GM19238 (cell line): ENCODE measurements around the gene COPS7A.
"Not testable (repeated sequence)": the region's sequence is repeated elsewhere in the genome, so short reads cannot be mapped to it uniquely, and the experiment has no call there.

Experiments used
- DNase-seq: peaks from one replicate; pipeline ENCODE4 v3.0.0; 2011; ENCODE audit warnings: low spot score; ENCODE audit not compliant: insufficient read length

COPS7A gene

GRCh38 chr12:6701078-6701768, 22.6 kb upstream of the COPS7A start:
- DNase-seq = no peak

GRCh38 chr12:6703631-6704030, 20.2 kb upstream of the COPS7A start:
- DNase-seq = no peak

DNA sequence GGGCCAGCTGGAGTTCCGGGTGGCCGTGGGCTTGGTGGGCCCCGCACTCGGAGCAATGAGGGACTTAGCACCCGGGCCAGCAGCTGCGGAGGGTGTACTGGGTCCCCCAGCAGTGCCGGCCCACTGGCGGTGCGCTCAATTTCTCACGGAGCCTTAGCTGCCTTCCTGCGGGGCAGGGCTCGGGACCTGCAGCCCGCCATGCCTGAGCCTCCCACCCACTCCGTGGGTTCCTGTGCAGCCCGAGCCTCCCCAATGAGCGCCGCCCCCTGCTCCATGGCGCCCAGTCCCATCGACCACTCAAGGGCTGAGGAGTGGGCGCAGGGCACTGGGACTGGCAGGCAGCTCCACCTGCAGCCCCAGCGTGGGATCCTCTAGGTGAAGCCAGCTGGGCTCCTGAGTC, 15.5 kb upstream of the COPS7A start:
- DNase-seq = not testable (repeated sequence)

DNA sequence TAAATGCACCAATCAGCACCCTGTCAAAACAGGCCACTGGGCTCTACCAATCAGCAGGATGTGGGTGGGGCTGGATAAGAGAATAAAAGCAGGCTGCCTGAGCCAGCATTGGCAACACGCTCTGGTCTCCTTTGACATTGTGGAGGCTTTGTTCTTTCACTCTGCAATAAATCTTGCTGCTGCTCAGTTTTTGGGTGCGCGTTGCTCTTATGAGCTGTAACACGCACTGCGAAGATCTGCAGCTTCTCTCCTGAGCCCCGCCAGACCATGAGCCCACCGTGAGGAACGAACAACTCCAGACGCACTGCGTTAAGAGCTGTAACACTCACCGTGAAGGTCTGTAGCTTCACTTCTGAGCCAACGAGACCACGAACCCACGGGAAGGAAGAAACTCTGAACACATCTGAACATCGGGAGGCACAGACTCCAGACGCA, 14.9 kb upstream of the COPS7A start:
- no peak for DNase-seq

GRCh38 chr12:6716031-6716873, 7.6 kb upstream of the COPS7A start:
- DNase-seq = not testable (repeated sequence)

- no peak for DNase-seq
Observed at GRCh38 chr12:6716874-6717437, 6.9 kb upstream of the COPS7A start.

DNA sequence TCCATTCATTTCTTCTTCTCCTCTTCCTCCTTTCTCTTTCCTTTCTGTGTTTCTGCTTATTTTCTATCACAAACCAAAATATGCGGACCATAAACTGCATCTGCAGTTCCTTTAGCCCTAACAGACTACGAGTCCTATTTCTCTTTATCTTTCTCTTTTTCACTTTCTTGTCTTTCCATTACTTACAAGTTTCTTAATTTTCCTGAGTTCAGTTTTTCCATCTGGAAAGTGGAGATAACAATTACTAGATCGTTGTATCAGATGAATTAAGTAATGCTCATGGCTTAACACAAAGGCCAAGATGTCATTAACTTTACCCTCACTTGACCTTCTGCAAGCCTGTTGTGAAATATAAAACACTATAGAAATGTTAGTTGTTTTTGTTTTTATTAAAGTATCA, 983 bp upstream of the COPS7A start:
- DNase-seq = no peak

DNA sequence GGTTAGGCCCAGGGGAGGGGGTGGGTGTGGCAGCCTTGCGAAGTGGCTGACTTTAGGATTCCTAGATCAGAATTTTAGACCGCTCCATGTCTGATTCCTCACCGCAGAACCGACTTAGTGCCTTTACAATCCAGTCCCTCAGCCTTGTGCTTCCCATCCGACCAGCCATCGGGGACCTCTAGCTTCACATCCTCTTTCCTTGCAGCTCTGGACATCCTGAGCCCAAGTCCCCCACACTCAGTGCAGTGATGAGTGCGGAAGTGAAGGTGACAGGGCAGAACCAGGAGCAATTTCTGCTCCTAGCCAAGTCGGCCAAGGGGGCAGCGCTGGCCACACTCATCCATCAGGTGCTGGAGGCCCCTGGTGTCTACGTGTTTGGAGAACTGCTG, 557 bp downstream of the COPS7A start:
- DNase-seq = no peak

- DNase-seq = no peak
Observed at GRCh38 chr12:6725350-6725749, 1.5 kb downstream of the COPS7A start.

GRCh38 chr12:6729186-6729585, 5.3 kb downstream of the COPS7A start:
- DNase-seq = no peak

GRCh38 chr12:6730169-6730568, 6.3 kb downstream of the COPS7A start:
- DNase-seq = no peak

- no peak for DNase-seq
Observed at GRCh38 chr12:6734506-6735387, 10.9 kb downstream of the COPS7A start.

GRCh38 chr12:6735448-6736191, 11.8 kb downstream of the COPS7A start:
- DNase-seq = no peak

DNA sequence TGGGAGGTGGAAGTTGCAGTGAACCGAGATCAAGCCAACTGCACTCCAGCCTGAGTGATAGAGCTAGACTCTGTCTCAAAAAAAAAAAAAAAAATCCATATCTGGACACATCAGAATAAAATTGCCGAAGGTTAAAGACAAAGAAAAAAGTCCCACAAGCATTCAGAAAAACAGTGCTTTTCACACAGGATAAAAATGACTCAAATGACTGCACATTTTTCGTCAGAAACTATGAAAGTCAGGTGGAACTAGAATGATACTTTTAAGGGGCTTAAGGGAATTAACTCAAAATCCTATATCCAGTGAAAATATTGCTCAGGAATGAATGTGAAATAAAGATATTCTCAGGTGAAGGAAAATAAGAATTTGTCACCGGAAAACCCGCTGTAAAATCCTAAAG, 12.9 kb downstream of the COPS7A start:
- no peak for DNase-seq

GRCh38 chr12:6742080-6742479, 18.2 kb downstream of the COPS7A start:
- not testable (repeated sequence) for DNase-seq

GRCh38 chr12:6742834-6743233, 19.0 kb downstream of the COPS7A start:
- no peak for DNase-seq

- not testable (repeated sequence) for DNase-seq
Observed at GRCh38 chr12:6743300-6743699, 19.5 kb downstream of the COPS7A start.

DNA sequence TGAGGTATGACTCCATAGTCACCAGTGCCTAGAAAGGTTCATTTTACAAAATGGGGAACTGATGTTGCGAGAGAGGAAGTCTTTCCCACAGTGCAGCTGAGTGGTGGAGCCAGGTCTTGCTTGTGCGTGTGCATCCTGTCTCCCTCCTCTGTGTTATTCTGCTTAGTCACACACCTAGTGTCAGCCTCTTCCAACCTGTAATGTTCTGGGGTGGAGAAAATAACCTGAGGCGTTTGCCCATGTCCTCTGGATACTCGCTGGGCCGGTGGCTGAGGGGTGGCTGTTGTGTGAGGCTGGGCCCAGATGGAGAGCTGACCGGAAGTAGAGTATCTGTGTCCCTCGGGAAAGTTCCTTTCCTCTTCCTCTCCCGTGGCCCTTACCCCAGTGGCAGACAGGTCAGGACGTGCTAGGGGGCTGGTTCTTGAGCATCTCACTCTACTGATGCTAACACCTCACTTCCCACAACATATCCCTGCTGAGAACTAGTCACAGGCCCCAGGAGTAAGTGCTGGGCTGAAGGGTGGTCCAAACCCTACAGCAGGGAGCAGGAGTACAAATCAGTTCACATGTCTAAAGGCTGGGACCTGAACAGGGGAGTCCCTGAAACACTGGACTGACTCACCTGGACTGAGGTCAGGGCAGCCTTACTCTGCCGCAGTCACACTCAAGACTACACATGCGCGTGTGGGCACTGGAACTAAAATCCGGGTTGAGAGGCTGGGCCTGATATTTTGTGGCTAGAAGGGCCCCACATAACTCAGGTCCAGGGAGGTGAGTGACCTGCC, 22.1 kb downstream of the COPS7A start:
- no peak for DNase-seq

DNA sequence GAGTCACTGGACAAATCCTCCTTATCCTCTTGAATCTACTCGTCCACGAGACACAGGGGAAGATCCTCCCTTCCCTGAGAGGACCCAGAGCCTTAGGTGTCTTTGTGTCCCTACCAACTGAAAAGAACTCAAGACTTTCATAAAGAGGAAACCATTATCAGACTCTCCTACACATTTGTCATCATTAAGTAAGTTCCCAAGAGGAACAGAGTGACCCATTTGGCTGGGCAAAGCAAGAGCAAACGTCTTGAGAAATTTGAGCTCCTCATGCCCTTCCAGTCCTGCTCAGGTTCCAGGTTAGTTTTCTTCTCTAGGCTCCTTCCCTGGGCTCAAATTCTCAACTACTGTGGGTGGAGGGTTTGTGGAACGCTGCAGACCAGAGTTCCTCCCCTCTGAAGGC, 23.4 kb downstream of the COPS7A start:
- DNase-seq = no peak

GRCh38 chr12:6748761-6749160, 24.9 kb downstream of the COPS7A start:
- DNase-seq = no peak
